Stimulated activated CD8-positive, alpha-beta memory T cell treated with anti-CD3 and anti-CD28 coated beads, Interleukin-4, amount 100 ng/mL, for 4 hours (primary cell): Measurements from ENCODE around the gene SLC35E3.
A peak's percentile ranks its signal among the peaks of the same experiment; 100 is the strongest.

Source experiments
- DNase-seq, 2 donors: peaks; one replicate each; pipeline ENCODE4 v3.0.0-alpha.2; 2020; ENCODE audit warnings: low read depth in 2 of 2, low spot score in 1 of 2

The SLC35E3 gene

DNA sequence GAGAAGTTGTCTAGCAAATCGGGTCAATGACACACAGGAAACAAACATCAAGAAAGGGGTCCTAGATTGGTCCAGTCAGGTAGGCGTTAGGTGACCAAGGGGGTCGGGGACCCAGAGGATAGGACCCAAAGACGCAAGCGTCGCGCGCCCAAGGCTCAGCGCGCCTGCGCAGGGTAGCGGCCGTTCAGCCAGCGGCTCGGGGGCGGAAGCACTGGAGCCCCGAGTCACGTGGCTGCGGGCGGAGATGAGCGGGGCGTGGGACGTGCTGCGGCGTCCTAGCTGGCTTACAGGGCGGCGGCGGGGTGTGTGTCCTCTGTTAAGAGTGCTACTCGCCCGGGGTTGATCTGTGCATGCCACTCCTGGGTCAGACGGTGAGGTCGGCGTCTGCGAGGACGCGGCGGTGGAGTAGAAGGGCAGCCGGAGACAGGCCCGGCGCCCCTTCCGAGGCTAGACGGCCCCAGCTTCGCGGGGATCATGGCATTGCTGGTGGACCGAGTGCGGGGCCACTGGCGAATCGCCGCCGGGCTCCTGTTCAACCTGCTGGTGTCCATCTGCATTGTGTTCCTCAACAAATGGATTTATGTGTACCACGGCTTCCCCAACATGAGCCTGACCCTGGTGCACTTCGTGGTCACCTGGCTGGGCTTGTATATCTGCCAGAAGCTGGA is at the start of gene SLC35E3:
Gene SLC35E3 (plus strand): TSS at position 273 of the 668 bp plus-strand sequence. CDS start 202 bp downstream, at position 475.
- peak; percentile 75 to 82 for DNase-seq

DNA sequence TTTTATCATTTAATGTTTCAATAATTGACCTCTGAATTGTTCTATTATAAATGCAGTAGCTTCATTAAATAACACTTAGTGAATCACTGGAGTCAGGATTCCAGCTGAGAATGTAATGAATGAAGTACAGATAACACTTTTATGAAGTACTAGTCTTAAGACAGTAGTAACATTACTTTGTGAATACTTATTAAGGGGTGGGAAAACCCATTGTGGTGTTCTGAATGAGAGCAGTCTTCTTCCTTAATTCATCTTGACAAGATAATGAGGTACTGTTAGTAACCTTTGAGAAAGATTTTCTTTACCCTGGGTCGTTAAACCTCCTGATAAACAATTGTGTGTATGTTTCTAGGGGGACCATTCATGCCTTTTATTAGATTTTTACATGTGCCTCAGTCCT is 46.5 kb upstream of the SLC35E3 start:
- no peak for DNase-seq

DNA sequence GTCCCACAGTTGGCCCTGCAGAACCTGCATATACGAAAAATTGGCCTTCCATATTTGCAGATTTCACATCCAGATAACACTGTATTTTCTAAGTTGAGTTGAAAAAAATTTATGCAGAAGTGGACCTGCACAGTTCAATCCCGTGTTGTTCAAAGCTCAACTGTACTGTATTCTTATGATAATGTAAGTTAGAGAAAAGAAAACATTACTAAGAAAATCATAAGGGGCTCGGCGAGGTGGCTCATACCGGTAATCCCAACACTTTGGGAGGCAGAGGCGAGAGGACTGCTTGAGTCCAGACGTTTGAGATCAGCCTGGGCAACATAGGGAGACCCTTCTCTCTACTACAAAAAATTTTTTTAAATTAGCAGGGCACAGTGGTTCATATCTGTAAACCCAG is 18.2 kb upstream of the SLC35E3 start:
- DNase-seq, result no peak

DNA sequence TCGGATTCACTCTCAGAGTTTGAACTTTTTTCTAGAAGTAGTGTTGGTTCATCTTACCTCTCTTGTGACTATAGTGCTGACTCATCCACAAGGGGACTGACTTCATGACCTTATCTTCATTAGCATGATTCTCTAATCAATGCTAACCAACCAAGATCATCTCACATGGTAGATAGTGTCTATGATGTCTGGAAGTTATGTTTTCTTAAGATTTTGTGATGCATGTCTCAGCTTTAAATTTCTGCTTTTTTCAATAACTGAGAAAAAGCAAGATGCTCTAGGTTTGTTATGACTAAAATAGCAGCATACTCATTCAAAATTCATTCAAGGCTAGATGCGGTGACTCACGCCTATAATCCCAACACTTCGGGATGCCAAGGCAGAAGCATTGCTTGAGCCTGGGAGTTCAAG is 12.3 kb upstream of the SLC35E3 start:
- DNase-seq, result no peak

DNA sequence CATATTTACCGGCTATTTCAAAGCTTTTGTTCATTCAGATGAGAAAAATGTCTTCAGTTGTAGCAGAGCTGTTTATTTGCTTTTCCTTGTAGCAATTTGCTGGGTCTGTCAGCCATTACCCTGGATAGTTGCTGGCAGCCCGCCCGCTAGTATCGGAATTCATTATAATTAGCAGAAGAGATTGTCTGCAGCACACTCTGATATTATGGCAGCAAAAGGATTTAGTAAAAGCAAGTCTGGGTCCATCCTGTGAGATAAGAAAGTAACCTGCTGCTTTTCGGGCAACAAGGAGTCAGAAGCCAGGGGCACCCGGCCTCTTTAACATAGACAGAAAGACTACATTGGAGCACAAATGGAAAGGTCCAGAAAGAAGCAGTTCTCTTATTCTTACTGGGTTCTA is 6.1 kb upstream of the SLC35E3 start:
- no peak for DNase-seq

DNA sequence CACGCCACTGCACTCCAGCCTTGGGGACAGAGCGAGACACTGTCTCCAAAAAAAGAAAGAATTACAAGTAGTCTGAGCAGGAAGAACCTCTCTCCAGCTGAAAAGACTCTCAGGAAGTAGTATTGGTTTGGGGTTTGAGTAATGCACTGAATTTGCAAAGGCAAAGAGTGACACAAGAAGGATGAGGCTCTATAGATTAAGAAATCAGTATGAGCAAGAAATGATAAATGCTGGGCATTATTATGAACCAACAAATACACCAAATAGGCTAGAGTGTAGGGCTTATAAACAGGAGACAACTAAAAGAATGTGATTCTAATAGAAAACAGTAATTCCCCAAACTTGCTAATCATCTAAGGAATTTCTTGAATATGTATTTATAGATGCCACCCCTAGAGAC is 2.6 kb upstream of the SLC35E3 start:
- DNase-seq, result no peak

DNA sequence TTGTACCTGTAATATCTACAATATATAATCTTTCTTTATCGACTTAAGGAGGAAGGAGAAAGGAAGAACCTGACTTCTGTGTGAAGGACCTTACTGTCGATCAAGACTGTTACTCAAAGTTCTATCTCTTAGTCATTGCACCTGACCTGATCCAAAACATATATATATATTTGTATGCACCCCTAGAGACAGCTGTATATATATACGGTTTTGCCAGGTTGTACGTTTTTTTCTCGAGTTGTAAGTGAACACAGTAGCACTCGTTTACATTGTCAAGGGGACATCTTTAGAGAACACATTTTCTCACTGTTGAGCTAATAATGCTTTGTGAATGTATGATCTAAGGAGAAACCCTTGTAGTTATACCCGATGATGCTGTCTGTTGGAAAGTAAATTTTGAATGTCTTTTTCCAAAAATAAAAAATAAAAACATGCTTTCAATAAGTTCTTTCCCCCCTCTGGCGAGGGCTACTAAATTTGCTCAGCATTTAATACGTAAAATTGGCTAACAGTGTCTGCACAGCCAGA is 536 bp upstream of the SLC35E3 start:
- DNase-seq, result no peak

DNA sequence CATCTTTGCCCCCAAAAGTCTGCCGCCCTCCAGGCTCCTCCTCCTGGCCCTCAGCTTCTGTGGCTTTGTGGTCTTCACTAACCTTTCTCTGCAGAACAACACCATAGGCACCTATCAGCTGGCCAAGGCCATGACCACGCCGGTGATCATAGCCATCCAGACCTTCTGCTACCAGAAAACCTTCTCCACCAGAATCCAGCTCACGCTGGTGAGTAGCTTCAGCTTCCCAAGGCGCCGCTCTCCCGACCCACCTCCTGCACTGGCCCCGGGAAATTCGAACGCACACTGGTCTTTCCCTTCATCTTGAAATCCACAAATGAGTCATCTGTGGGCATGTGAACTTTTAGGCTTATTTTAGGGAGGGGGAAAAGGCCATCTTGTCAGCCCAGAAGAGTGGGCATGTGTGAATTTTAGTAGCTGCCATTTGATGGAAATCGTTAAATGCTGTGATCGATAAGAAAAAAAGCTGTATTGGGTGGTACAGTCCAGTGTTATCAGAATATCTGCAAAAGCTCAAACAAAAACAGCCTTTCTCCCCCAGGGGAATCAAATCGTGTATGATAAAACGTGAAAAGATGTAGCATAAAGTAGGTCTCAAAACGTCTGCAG is 700 bp downstream of the SLC35E3 start:
- DNase-seq, result no peak

DNA sequence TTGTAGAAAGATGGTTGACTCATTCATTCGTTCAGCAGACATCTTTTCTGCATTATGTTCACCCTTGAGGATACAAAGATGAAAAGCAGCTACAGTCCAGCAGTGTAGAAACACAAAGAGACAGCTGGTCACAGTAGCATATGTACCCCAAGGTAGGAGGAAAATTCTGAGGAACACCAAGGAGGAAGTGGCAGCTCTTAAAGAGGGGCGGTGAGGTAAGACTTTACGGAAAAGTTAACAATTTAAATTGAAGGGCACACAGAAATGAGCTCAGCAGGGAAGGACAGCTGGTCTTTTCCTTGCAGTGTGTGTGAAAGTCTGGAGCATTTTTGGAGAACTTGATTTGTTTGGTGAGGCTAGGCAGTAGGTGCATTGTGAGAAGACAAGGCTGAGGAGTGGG is 3.5 kb downstream of the SLC35E3 start:
- DNase-seq, result no peak

DNA sequence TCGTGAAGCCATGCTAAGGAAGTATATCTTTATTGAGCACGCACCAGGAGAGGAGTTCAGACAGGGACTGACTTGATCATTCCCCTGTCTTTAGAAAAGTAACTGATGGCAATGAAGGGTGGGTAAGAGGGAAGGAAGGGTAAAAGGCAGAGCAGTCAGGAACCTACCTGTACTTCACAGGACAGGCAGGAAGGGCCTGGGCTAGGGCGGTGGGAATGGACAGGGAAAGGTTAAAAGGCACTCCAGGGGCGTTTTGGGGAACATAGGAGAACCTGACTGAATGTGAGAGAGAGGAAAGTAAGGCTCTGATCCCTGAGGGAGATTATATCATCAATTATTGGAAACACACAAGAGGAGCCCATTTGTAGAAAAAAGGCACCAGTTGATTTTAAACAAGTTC is 3.9 kb downstream of the SLC35E3 start:
- DNase-seq, result no peak

DNA sequence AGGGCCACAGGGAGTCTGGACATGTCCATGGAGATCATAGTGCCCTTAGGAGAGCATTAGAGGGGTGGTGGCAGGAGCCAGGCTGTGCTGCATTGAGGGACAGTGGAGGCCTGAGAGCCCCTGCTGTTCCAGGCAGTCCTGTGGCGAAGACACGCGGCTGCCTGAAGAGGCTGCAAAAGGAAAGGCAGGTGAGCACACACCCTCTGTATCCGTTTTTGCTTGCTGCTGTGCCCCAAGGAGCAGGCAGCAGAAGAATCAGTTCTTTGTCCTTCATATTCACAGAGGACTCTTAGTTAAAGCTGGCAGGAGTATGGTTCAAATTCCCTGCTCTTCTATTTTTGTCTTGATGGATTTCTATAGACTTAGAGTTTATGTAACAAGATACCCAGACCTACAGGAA is 4.5 kb downstream of the SLC35E3 start:
- no peak for DNase-seq

DNA sequence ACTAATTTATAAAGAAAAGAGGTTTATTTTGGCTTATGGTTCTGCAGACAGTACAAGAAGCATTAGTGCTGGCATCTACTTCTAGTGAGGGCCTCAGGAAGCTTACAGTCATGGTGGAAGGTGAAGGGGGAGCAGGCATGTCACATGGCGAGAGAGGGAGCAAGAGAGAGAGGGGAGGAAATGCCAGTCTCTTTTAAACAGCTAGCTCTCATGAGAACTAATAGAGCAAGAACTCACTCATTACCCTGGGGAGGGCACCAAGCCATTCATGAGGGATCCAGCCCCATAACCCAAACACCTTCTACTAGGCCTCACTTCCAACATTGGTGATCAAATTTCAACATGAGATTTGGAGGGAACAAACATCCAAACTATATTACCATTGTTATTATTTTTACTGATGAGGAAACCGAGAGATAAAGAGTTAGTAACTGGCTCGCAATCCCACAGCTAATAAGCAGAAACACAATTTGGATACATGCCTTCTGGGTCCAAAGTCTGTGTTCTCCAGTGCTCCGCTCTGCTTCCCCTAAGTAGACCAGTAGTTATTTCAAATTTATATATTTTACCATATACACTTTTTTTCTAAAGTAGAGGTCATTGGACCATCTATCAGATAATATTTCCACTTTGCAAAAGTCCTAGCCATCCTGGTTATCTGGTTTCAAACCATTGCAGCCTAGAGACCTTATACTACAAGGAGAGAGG is 9.7 kb downstream of the SLC35E3 start:
- no peak for DNase-seq

DNA sequence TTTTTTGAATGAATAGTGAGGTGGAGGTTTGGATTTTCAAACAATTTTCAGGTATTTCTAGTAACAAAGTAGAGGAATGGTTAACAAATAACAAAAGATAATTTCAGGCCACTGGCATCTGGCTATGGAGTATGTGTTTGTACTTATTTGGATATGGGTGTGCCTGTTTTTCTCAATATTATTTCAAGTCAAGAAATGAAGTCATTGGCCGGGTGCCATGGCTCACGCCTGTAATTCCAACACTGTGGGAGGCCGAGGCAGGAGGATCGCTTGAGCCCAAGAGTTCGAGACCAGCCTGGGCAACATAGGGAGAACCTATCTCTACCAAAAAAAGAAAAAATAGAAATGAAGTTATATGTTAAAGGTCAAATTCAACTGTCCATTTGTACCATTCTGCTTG is 13.9 kb downstream of the SLC35E3 start:
- DNase-seq, result no peak

DNA sequence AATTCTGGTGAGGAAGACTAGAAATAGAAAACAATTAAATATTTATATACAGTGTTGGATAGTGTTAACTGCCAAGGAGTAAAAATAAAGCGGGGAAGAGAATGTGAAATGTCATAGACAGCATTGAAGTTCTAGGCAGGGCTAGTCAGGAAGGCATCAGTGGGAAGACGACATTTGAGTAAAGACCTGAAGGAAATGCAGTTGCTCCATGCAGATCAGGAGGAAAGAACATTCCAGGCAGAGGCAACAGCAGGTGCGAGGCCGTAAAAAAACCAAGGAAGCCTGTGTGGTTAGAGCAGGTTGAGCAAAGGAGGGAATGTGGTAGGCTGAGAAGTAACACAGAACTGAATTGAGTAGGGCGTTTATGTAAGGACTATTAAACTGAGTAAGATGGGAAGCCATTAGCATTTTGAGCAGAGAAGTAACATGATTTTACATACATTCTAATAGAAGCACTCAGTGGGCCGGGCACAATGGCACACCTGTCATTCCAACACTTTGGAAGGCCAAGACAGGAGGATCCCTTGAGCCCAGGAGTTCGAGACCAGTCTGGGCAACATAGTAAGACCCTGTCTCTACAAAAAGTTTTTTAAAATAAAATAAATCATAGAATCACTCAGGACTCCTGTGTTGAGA is 14.9 kb downstream of the SLC35E3 start:
- no peak for DNase-seq

DNA sequence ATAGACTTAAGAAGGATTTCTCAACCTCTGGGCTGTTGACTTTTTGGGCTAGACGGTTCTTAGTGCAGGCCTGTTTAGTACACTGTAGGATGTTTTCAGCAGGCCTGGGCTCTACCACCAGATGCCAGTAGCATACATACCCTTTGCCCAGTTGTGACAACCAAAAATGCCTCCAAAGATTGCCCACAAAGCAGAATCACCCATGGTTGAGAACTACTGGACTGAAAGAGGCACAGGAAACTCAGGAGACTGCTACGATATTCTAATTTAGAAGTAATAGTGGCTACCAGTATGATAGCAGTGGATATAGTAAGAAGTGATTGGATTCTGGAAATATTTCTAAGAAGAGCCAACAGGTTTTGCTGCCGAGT is 15.5 kb downstream of the SLC35E3 start:
- DNase-seq, result no peak

DNA sequence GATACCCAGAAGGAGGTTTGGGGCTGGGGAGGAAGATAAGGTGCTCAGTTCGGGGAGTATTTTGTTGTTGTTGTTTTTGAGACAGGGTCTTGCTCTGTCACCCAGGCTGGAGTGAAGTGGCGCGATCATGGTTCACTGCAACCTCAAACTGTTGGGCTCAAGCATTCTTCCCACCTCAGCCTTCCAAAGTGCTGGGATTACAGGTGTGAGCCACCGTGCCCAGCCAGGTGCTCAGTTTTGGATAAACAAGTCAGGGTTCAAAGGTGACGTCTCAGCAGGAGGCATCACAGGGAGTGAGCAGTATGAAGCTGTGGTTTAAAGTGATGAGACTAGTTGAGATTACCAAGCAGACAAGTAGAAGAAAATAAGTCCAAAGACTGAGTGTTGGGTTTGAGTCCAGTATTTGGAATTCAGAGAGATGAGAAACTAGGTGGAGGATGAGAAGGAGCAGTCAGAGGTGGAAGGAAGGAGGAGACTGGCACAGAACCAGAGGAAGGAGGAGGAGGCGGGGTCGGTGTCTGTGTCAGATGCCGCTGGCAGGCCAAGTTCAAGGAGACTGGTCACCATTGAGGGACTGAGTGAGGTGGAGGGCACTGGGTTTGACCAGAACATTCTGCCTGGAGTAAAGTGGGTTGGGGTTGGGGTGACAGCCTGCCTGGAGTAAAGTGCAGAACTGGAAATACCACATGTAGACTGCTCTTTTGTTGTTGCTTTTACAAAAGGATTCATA is 16.1 kb downstream of the SLC35E3 start:
- DNase-seq, result no peak

DNA sequence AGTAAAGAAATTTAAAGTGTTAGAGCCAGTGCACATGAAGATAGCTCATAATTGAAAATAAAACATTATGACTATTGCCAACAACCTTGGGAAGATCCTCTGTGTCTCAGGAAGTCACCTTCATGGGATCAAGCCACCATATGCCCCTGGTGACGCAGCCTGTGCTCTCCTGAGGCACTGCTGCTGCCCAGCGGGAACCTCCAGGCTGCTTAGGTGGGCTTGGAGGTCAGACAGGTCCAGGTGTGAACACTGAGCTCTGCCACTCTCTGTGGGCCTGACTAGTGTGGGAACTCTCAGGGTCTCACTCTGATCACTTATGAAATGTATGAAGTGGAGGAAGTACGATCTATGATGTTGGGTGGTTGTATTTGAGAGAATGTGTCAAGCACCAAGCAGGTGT is 16.7 kb downstream of the SLC35E3 start:
- no peak for DNase-seq

DNA sequence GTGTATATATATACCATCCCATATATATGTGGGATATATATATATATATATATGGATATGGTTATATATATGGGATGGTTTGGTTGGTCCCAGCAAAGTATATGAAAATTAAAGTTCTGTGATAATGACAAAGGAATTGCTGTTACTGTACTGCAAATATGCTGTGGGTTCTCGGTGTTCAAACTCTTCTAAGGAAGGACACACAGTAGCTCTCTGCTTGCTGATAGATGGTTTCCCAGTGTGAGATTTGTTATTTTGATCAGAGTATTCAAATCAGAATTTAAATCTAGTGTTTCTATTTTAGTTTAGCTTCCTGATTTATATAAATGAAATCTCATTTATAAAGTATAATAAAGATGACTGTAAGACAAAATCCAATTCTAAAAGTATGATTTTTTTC is 19.7 kb downstream of the SLC35E3 start:
- DNase-seq, result no peak

DNA sequence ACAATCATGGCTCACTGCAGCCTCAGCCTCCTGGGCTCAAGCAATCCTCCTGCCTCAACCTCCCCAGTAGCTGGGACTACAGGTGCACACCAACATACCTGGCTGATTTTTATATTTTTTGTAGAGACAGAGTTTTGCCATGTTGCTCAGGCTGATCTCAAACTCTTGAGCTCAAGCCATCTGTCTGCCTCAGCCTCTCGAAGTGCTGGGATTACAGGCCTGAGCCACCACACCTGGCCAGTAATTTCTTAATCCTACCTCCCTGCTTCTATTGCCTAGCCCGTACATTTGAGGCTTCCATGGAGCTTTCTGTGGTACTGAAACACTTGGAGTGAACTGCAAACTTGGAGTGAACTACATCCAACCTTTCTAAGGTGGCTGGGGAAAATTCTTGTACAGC is 20.7 kb downstream of the SLC35E3 start:
- no peak for DNase-seq

DNA sequence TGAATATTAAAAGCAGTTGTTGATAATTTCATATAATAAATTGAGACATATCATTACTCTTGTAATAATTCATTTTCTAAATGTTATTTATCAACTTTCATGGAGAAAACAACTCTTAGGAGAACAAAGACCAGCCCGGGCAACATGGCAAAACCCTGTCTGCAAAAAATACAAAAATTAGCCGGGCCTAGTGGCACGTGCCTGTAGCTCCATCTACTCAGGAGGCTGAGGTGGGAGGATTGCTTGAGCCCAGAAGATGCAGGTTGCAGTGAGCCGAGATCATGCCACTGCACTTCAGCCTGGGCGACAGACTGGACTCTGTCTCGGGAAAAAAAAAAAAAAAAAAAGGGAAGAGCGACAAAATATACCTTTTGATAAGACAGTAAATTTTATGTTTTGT is 21.2 kb downstream of the SLC35E3 start:
- no peak for DNase-seq

DNA sequence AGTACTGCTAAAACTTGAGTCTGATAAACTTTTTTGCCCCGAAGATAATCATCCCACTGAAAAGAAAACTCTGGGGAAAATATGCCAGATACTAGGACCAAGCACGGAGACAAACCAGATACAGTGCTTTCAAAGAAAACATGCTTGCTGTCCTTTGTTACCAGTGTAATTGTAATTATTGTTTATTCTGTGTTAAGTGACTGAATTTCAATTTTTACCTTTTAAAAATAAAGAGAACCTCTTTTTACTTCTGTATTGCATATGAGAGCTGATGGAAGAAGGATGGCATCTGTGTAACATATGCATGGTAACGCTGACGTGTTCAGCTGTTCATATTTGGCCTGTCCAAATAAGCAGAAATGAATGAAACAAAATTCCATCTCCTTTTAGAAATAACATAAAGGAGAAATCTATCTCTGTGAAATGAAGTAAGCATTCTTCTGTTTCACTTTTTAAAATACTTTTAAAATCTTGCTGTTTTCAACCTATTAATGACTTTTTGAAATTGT is 22.5 kb downstream of the SLC35E3 start:
- DNase-seq, result no peak
